IPS-20b (cell line): ENCODE results near the gene CEACAM16.

Source experiments
- H3K27ac ChIP-seq: one replicate; pipeline ENCODE4 v1.5.1; 2013; ENCODE audit warnings: low read length
- H3K27me3 ChIP-seq: 2 replicates; pipeline ENCODE4 v1.6.1; 2013; ENCODE audit warnings: mild to moderate bottlenecking, low read length, inconsistent platforms; ENCODE audit not compliant: insufficient read depth
- H3K36me3 ChIP-seq: 2 replicates; pipeline ENCODE4 v1.6.1; 2013; ENCODE audit warnings: low read depth, mild to moderate bottlenecking, inconsistent platforms, low read length, moderate library complexity; ENCODE audit not compliant: insufficient read depth
- H3K4me1 ChIP-seq: 2 replicates; pipeline ENCODE4 v1.6.1; 2013; ENCODE audit warnings: mild to moderate bottlenecking, control low read depth, inconsistent platforms, low read length, moderate library complexity; ENCODE audit not compliant: insufficient read depth
- H3K4me3 ChIP-seq: 2 replicates; pipeline ENCODE4 v1.5.1; 2013; ENCODE audit warnings: mild to moderate bottlenecking, low read length, inconsistent platforms
- H3K9ac ChIP-seq: 2 replicates; pipeline ENCODE4 v1.6.1; 2013; ENCODE audit warnings: low read depth, mild to moderate bottlenecking, inconsistent platforms, low read length, moderate library complexity
- H3K9me3 ChIP-seq: 2 replicates; pipeline ENCODE4 v1.6.1; 2013; ENCODE audit warnings: mild to moderate bottlenecking, low read depth, low read length, inconsistent platforms; ENCODE audit not compliant: insufficient read depth

The CEACAM16 gene, protein sequence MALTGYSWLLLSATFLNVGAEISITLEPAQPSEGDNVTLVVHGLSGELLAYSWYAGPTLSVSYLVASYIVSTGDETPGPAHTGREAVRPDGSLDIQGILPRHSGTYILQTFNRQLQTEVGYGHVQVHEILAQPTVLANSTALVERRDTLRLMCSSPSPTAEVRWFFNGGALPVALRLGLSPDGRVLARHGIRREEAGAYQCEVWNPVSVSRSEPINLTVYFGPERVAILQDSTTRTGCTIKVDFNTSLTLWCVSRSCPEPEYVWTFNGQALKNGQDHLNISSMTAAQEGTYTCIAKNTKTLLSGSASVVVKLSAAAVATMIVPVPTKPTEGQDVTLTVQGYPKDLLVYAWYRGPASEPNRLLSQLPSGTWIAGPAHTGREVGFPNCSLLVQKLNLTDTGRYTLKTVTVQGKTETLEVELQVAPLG

GRCh38 chr19:44698492-44699201 lies at the start of gene CEACAM16:
TSS of gene CEACAM16 (plus strand) at chr19:44699151. CDS start at chr19:44701457, 2,306 bp downstream.
- H3K27me3 ChIP-seq, result no peaks in the 10 kb centered on the region
- H3K27ac ChIP-seq, result no peak within 1 kb of the TSS
- H3K4me3 ChIP-seq, result no peak within 1 kb of the TSS
- no peaks in the 10 kb centered on the region for H3K9me3 ChIP-seq
- no peaks in the 10 kb centered on the region for H3K36me3 ChIP-seq
- H3K4me1 ChIP-seq, result peaks cover 3% of the 10 kb centered on the region; the same call in 1 of the 2 replicates
- H3K9ac ChIP-seq, result no peak within 1 kb of the TSS

GRCh38 chr19:44649578-44650145 lies 49.3 kb upstream of the CEACAM16 start:
- no peaks in the 10 kb centered on the region for H3K9me3 ChIP-seq
- H3K9ac ChIP-seq, result no peak overlapping the region
- no peak overlapping the region for H3K27ac ChIP-seq
- peaks cover 55% of the 10 kb centered on the region for H3K36me3 ChIP-seq
- no peaks in the 10 kb centered on the region for H3K4me1 ChIP-seq
- no peak overlapping the region for H3K4me3 ChIP-seq
- no peaks in the 10 kb centered on the region for H3K27me3 ChIP-seq

DNA sequence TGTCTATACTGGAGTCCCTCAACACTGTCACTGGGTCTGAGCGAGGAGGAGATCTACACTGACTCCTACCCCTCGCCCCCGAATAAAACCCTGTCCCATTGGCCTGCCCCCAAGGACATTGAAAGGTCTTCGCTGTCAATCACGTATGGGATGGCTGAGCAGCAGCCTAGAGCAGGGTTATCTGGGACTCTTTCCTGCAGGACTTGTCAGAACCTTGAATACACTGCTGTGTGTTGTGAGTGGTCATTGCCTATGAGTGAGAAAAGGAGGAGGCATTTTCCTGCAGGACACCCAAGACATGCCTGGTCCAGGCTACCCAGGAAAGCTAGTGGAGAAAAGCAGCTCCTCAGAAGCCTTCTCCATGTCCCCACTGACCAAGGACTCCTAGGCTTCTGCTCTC lies 45.6 kb upstream of the CEACAM16 start:
- no peak overlapping the region for H3K9ac ChIP-seq
- no peak overlapping the region for H3K4me3 ChIP-seq
- H3K36me3 ChIP-seq, result peaks cover 75% of the 10 kb centered on the region
- H3K27me3 ChIP-seq, result no peaks in the 10 kb centered on the region
- H3K4me1 ChIP-seq, result no peaks in the 10 kb centered on the region
- no peaks in the 10 kb centered on the region for H3K9me3 ChIP-seq
- no peak overlapping the region for H3K27ac ChIP-seq

GRCh38 chr19:44653977-44654774 lies 44.8 kb upstream of the CEACAM16 start:
- Histone ChIP-seq H3K27ac (no peak overlapping the region), H3K4me3 (no peak overlapping the region), H3K9ac (no peak overlapping the region), H3K4me1 (no peaks in the 10 kb centered on the region), H3K36me3 (peaks cover 75% of the 10 kb centered on the region), H3K27me3 (no peaks in the 10 kb centered on the region), H3K9me3 (no peaks in the 10 kb centered on the region)

GRCh38 chr19:44657211-44657921 lies 41.6 kb upstream of the CEACAM16 start:
- Histone ChIP-seq H3K9me3 (no peaks in the 10 kb centered on the region), H3K4me1 (no peaks in the 10 kb centered on the region), H3K27me3 (no peaks in the 10 kb centered on the region), H3K4me3 (no peak overlapping the region), H3K9ac (no peak overlapping the region), H3K36me3 (peaks cover 79% of the 10 kb centered on the region), H3K27ac (no peak overlapping the region)

- no peak overlapping the region for H3K9ac ChIP-seq
- H3K27ac ChIP-seq, result no peak overlapping the region
- no peaks in the 10 kb centered on the region for H3K27me3 ChIP-seq
- H3K4me3 ChIP-seq, result no peak overlapping the region
- H3K36me3 ChIP-seq, result peaks cover 77% of the 10 kb centered on the region
- H3K4me1 ChIP-seq, result no peaks in the 10 kb centered on the region
- no peaks in the 10 kb centered on the region for H3K9me3 ChIP-seq
These were observed 40.8 kb upstream of the CEACAM16 start for GRCh38 chr19:44658069-44658733.

- peaks cover 65% of the 10 kb centered on the region for H3K36me3 ChIP-seq
- no peaks in the 10 kb centered on the region for H3K4me1 ChIP-seq
- no peak overlapping the region for H3K4me3 ChIP-seq
- no peaks in the 10 kb centered on the region for H3K27me3 ChIP-seq
- H3K9me3 ChIP-seq, result no peaks in the 10 kb centered on the region
- no peak overlapping the region for H3K9ac ChIP-seq
- H3K27ac ChIP-seq, result no peak overlapping the region
These were observed 38.9 kb upstream of the CEACAM16 start for GRCh38 chr19:44660081-44660480.

GRCh38 chr19:44661205-44661604 lies 37.7 kb upstream of the CEACAM16 start:
- H3K36me3 ChIP-seq, result peaks cover 54% of the 10 kb centered on the region
- H3K9me3 ChIP-seq, result no peaks in the 10 kb centered on the region
- H3K27me3 ChIP-seq, result no peaks in the 10 kb centered on the region
- H3K4me3 ChIP-seq, result no peak overlapping the region
- H3K4me1 ChIP-seq, result no peaks in the 10 kb centered on the region
- no peak overlapping the region for H3K9ac ChIP-seq
- no peak overlapping the region for H3K27ac ChIP-seq

DNA sequence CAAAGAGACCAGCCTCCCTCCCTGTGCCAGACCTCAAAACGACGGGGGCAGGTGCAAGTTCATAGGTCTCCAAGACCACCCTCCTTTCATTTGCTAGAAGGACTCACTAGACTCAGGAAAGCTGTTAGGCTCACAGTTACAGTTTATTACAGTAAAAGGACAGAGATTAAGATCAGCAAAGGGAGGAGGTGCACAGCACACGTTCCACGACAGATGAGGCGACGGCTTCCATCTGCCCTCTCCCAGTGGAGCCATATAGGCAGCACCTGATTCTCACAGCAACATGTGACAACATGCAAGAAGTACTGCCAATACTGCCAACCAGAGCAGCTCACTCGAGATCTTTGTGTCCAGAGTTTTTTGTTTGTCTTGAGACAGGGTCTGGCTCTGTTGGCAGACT lies 37.0 kb upstream of the CEACAM16 start:
- Histone ChIP-seq H3K27ac (no peak overlapping the region), H3K36me3 (peaks cover 50% of the 10 kb centered on the region)

DNA sequence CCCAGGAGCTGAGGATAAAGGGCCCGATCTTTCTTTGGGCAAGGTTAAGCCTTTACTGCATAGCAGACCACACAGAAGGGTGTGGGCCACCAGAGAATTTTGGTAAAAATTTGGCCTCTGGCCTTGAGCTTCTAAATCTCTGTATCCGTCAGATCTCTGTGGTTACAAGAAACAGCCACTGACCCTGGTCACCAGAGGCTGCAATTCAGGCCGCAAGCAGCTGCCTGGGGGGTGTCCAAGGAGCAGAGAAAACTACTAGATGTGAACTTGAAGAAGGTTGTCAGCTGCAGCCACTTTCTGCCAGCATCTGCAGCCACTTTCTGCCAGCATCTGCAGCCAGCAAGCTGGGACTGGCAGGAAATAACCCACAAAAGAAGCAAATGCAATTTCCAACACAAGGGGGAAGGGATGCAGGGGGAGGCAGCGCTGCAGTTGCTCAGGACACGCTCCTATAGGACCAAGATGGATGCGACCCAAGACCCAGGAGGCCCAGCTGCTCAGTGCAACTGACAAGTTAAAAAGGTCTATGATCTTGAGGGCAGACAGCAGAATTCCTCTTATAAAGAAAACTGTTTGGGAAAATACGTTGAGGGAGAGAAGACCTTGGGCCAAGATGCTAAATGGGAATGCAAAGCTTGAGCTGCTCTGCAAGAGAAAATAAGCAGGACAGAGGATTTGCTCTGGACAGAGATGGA lies 36.1 kb upstream of the CEACAM16 start:
- Histone ChIP-seq H3K27me3 (no peaks in the 10 kb centered on the region), H3K9me3 (no peaks in the 10 kb centered on the region), H3K36me3 (peaks cover 47% of the 10 kb centered on the region), H3K4me3 (no peak overlapping the region), H3K4me1 (no peaks in the 10 kb centered on the region), H3K9ac (no peak overlapping the region), H3K27ac (no peak overlapping the region)

More for the DNA sequence above, 37.0 kb upstream of the CEACAM16 start:
- no peaks in the 10 kb centered on the region for H3K27me3 ChIP-seq
- H3K4me1 ChIP-seq, result no peaks in the 10 kb centered on the region
- no peaks in the 10 kb centered on the region for H3K9me3 ChIP-seq
- H3K9ac ChIP-seq, result no peak overlapping the region
- no peak overlapping the region for H3K4me3 ChIP-seq
